AG08396 (cell line): ENCODE results near the gene NDUFS1.
"Not testable (repeated sequence)": the region's sequence is repeated elsewhere in the genome, so short reads cannot be mapped to it uniquely, and the experiment has no call there.

Experiments
- DNase-seq: peaks from one replicate; pipeline ENCODE4 v3.0.0; 2012; ENCODE audit warnings: low spot score, mixed read lengths

NDUFS1 gene

DNA sequence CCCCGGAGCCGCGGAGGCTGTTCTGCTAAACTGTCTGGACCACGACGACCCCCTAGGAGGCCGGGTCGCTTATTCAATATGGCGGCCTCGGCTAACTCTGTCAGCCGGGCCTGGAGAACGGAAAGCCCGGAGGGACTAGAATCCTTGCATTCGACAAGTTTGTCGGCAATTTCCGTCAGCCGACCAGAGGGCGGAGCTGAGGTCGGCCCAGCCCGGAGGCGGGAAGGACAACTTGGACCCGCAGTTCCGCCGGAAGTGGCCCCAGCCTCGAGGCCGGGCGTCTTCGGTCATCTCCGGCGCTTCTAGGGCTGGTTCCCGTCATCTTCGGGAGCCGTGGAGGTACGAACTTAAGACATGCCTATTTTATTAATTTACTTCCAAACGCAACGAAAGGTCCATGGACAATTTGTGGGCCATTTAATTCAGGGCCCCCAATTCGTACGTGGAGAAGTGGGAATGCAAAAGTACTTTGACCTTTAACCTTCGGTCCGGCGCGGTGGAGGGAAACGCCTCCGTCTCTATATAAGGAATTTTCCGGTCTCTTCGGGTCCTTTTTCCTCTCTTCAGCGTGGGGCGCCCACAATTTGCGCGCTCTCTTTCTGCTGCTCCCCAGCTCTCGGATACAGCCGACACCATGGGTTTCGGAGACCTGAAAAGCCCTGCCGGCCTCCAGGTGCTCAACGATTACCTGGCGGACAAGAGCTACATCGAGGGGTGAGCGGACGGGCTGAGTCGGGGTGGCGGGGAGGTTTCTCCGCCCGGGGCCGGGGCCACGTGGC, at the start of gene NDUFS1, which contains the start of gene EEF1B2:
Gene NDUFS1, minus strand, starts transcription at position 99 of the 779 bp plus-strand sequence. CDS start 5,766 bp downstream, outside the sequence.
Gene EEF1B2, plus strand, starts transcription at position 550 of the 779 bp plus-strand sequence. Its CDS starts 85 bp downstream, at position 635.
- peak; percentile 98 for DNase-seq

DNA sequence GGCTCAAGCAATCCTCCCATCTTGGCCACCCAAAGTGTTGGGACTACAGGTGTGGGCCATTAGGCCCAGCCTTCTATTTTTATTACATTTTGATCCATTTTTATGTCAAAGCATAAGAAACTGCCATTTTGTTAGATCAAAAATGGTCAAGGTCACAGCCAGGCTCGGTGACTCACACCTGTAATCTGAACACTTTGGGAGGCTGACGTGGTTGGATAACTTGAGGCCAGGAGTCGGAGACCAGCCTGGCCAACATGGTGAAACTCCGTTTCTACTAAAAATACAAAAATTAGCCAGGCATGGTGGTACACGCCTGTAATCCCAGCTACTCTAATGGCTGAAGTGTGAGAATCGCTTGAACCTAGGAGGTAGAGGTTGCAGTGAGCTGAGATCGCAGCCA, 49.7 kb upstream of the NDUFS1 start:
- no peak for DNase-seq

DNA sequence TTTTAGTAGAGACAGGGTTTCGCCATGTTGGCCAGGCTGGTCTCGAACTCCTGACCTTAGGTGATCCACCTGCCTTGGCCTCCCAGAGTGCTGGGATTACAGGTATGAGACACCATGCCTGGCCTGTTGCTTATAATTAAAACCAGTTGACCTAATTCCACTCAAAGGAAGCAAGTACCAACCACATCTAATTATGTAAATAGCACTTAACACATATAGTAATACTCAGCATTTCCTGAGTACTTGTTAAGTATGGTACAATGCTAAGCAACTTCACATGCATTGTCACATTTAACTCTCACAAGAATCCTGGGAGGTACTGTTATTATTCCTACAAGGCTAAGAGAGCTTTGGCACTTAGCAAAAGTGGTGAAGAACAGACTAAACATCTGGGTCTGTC, 48.1 kb upstream of the NDUFS1 start:
- DNase-seq, result not testable (repeated sequence)

DNA sequence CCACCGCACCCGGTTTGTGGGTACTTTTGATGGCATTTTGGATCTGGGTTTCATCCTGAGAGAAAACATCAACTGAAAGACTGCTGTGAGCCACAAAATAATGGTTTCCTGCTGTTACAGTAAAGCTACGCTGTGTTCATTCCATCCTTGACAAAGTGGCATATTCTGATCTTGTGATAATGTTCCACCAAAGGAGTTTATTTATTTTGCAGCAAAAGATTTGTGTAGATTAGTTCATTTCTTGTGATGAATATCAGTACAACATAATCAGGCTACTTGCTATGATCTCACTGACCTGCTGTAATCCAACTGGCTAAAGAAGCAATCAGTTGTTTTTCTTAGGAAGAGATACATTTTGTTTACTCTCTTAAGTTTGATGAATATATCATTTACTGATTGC, 45.5 kb upstream of the NDUFS1 start:
- no peak for DNase-seq

DNA sequence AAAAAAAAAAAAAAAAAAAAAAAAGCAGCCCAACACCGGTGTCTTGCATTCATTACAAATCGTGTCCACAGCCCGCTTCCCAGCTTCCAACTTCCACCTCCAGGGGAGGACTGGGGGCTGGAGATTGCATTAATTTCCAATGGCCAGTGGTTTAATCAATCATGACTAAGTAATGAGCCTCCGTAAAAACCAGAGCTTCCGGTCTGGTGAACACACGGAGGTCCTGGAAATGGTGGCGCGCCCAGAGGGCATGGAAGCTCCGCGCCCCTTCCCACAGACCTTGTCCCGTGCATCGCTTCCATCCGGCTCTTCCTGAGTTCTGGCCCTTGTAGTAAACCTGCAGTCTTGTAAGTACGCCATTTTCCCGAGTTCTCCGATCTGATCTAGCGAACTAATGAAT, 44.1 kb upstream of the NDUFS1 start:
- no peak for DNase-seq

DNA sequence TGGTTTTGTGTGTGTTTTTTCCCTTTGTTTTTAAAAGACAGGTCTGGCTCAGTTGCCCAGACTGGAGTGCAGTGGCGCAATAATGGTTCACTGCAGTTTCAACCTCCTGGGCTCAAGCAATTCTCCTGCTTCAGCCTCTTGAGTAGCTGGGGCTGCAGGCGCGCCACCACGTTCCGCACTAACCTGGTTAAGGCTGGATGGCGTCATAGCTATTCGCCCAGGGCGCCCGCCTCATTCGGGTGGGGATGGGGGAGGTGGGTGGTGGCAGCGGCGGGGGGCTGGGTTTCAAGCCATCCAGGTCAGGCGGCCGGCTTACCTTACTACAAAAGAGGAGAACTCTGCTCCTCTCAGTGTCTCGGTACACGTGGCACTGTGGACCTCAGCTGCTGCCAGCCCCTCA, 43.2 kb upstream of the NDUFS1 start:
- DNase-seq, result no peak

DNA sequence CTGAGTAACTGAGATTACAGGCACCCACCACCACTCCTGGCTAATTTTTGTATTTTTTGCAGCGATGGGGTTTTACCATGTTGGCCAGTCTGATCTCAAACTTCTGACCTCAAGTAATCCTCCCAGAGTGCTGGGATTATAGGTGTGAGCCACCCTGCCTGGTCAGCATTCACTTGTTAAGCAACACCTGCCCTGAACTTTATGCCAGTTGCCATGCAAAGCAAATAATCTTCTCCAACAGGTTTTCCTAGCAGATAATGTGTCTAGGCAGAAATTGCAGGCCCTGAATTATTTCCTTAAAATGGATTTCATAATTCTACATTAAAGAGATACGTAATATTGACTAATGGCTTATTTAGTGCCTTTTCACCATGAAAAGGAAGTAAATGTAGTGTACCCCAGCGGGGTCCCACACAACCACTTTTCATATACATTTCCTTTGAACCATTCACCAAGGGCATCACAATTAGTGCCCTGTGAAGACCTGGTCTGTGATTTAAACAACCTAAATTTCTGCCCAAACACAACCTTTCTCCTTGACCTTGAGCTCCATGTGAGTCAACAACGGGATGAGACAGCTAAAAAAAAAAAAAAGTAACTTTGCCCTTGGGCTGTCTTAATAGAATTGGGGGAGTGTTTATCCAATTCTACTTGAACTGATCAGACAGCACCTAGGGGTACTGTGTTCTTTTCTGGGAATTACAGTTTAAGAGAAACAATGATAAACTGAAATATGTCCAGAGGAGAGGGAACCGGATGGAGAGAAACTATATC, 42.0 kb upstream of the NDUFS1 start:
- DNase-seq, result no peak

DNA sequence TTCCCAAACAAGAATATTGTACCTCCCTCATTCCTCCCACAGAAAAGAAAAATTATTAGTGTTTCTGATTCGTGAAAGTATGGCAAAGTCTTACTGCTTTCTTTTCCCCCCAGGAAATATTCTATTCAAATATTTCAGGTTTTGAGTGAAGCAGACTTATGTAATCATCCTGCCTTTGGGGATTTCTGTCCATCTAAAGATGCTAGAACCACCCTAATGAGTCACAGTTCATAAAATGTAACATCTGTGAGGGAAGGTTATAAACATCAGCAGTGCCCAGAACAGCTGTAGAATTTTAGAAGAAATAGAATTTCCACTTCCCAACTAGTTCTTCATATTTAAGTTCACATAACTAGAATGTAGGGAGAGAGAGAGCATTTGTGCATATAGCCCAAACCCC, 39.4 kb upstream of the NDUFS1 start:
- DNase-seq, result peak; percentile 31

DNA sequence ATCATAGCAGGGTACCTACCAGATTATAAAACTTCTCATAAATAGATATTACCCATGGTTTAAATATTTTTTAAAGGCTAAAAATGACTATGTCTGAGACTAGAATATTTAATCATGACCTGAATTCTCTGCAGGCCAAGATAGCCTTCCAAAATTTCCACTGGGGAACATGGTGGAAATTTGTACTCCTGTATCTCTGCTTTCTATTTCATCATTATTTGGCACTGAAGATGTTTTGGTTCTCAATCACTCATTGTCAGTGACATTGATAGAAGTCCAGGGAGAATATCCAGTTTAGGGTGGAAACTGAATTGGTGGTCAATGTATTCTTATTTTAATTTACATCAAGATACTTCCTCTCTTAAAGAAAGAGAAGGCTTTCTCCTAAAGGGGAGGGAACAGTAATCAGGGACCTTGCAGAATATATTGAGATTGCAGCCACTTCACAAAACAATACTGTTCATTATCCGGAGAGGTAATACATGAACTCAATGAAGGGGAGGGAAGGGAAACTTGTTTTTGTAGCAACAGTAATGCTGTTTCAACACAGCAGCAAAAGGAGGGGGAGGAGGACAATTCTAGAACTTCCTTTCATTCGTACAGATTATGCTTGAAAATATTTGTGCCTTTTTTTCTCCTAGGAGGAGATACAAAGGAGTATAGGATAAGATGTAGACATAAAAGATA, 34.6 kb upstream of the NDUFS1 start:
- DNase-seq, result no peak

DNA sequence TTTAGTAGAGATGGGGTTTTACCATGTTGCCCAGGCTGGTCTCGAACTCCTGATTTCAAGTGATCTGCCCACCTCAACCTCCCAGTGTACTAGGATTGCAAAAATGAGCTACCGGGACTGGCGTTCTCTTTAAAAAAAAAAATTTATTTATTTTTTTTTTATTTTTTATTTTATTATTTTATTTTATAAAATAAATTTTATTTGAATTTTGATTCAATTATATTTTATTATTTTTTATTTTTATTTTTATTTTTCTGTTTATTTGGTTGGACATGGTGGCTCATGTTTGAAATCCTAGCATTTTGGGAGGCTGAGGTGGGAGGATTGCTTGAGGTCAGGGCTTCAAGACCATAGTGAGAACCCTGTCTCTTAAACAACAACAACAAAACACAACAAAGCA, 32.9 kb upstream of the NDUFS1 start:
- no peak for DNase-seq

DNA sequence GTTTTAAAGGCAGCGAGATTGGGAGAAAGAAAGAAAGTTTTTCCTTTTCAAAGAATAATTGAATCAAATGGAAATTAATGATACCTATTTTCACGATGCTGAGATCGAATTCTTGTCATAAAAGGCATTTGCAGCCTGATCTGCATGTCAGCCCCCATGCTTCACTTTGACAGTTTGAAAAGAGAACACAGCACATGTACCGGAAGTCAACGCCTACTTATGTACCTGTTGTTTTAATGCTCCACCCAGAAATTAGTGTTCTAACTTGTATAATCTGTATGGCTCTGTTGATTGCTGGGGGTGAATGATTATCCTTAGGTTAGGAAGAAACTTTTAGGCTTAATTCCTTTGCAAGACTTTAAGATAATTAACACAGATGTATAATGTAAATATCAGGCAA, 31.4 kb upstream of the NDUFS1 start:
- DNase-seq, result no peak

DNA sequence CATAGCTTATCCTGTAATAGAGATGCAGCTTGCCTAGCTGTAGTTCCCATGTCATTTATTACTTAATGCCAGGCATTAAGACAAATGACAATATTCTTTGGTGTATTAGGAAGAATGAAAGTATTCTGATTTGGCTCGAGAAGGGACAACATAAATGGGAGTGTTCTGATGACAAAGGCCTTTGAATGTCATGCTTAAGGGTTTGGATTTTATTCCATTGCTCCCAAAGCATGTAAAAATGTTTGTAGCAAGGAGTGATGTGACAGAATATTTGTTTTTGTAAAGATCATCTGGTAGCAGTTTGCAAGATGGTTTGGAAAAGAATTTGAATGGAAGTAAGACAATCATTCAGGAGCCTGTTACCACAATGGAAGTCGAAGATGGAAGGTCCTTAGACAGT, 30.9 kb upstream of the NDUFS1 start:
- no peak for DNase-seq

DNA sequence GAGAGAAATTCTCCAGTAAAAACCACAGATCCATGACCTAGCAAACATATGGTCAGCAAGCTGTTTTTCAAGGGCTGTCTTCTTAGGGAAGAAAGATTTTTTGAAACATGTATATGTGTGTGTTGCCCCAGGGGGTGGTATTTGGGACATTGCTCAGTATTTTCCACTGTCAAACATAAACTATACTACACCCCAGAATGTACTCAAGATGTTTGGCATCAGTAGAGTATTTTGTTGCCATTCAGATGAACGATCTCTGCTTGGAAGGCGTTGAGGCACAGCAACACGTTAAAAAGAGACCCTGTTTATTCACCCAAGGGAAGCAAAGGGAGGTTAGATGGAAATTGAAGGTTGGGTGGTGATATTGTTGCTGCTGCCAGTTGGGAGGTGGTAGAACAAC, 30.4 kb upstream of the NDUFS1 start:
- DNase-seq, result no peak

DNA sequence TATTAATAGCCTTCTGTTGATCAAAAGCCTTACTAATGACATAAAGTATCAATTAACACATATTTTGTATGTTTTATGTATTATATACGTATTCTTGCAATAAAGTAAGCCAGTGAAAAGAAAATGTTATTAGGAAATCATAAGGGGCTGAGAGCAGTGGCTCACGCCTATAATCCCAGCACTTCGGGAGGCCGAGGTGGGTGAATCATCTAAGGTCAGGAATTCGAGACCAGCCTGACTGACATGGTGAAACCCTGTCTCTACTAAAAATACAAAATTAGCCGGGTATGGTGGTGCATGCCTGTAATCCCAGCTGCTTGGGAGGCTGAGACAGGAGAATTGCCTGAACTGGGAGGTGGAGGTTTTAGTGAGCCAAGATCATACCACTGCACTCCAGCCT, 22.3 kb upstream of the NDUFS1 start:
- not testable (repeated sequence) for DNase-seq

DNA sequence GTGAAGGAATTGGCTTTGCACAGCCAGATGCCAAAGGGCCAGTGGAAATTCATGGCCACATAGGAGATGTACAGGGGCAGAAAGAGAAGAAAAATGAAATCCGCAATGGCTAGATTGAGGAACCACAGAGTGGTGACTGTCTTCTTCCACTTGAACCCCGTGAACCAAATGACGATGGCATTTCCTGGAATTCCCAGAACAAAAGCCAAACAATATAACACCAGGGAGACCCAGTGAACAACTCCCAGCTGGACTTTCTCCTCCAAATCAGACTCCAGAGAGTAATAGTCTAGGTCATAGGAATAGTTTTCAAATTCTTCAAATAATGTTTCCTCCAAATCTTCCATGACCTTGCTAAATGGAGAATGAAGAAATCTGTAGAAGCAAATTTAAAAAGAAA, 17.7 kb upstream of the NDUFS1 start:
- no peak for DNase-seq

DNA sequence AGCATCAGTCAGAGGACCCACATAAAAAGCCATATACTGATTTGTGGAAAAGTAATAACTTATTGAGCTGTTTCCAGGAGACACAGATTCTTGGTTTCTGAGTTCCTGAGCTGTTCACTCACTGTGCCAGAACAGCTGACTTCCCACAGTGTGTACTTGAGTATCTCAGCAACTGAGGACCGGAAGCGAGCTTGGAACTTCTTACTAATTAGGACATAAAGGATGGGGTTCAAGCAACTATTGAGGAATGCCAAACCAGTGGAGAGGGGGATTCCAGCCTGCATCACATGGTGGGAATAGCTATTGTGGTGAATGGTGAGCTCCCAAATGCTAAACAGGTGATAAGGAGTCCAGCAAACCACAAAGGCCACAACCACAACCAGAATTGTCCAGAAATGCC, 16.9 kb upstream of the NDUFS1 start:
- DNase-seq, result no peak

DNA sequence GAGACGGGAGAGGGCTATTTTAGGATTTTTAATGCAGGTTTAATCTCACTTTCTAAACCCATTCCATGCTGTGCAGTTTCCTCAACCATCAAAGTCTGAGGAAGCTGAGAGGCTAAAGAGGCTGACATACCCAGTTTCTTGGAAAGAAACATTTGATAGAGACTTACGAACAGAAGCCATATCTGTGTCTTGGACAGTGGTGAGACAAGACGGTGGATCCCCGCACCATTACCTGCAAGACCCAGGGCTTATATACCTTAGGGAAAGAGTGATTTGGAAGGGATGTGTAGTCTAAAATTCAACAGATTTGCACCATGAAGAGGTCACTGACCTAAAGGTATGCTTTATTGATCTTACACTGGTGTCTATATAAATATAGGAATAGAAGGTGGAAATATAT, 13.9 kb upstream of the NDUFS1 start:
- DNase-seq, result no peak

DNA sequence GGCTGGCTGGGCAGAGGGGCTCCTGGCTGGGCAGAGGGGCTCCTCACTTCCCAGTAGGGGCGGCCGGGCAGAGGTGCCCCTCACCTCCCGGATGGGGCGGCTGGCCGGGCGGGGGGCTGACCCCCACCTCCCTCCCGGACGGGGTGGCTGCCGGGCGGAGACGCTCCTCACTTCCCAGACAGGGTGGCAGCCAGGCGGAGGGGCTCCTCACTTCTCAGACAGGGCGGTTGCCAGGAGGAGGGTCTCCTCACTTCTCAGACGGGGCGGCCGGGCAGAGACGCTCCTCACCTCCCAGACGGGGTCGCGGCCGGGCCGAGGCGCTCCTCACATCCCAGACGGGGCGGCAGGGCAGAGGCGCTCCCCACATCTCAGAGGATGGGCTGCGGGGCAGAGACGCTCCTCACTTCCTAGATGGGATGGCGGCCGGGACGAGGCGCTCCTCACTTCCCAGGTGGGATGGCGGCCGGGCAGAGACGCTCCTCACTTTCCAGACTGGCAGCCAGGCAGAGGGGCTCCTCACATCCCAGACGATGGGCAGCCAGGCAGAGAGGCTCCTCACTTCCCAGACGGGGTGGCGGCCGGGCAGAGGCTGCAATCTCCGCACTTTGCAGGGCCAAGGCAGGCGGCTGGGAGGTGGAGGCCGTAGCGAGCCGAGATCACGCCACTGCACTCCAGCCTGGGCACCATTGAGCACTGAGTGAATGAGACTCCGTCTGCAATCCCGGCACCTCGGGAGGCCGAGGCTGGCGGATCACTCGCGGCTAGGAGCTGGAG, 12.6 kb upstream of the NDUFS1 start:
- not testable (repeated sequence) for DNase-seq

DNA sequence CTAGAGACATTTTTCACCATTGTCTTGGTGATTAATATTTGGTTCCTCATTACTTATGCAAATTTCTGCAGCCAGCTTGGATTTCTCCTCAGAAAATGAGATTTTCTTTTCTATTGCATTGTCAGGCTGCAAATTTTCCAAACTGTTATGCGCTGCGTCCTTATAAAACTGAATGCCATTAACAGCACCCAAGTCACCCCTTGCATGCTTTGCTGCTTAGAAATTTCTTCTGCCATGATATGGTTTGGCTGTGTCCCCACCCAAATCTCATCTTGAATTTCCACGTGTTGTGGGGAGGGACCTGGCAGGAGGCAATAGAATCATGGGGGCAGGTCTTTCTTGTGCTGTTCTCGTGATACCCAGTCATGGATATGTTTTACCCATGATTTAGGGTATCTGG, 9.0 kb upstream of the NDUFS1 start:
- DNase-seq, result not testable (repeated sequence)

DNA sequence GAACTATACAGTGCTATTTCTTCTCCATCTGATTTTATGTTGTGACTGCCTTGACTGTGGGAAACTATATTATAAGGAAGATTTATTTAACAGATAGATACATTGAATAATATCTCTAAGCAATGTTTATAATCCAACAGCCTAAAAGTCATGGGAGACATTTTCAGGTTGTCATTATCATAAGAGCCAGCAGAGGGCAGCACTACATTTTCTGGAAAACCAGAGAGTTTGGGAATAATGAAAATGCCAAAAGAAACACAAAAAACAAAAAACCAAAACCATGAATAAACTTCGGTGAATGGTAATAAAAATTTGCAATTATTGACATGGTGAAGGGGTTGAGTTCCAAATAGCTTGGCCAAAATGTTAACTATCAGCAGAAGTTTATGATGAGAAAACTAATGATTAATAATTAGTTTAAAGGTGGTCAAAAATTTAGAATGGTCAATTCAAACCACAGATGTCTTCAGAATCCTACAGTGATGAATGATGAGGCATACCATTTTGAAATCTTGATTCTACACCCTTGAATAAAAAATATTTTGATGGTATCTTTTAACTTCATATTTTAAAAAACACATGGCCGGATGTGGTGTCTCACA, 5.1 kb upstream of the NDUFS1 start:
- peak; percentile 53 for DNase-seq

DNA sequence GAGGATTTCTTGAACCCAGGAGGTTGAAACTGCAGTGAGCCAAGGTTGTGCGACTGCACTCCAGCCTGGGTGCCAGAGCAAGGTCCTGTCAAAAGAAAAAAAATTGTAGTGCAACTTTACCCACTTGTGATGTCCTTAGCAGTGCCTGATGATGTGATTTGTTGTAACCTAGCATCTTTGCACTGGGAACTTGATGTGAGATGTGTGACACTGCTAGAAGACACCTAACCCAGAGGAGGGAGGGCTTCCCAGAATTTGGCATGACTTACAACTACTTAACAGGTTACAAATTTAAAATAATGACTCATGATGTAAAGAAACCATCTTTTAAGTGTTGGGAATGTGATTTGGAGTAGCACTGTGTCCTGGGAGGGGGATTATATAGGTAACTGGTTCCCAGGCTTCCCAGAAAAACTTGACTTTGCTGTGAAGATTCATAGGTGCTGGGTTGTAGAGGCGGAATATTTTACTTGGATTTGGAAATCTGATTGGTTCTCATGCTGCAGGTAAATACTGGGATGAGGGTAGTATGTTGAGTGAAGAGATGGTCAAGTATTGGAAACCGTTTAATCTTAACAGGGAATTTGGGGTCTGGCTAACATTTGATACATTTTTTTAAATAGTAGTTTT, 4.1 kb upstream of the NDUFS1 start:
- no peak for DNase-seq
